ENCODE data around the gene FCAR.
"Not testable (repeated sequence)": the region's sequence is repeated elsewhere in the genome, so short reads cannot be mapped to it uniquely, and the experiment has no call there.

Gene FCAR

DNA sequence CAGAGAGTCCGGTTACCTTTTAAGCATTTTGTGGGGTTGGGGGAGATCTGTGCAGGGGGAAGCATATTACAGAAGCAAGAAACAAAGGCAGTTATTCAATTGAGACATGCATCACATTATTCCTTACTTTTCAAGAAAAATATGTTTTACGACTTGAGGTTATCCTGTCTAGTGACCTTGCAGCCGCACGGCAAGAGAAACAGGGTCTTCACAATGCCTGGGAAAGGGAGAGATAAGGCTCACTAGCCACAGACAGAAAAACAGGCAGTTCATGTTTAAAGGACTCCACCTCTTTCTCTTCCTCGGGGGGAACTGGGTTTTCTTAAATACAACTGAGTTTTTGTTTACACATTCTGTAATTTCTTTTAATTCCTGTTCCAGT lies 31.4 kb downstream of the FCAR start:
- no peak for DNase-seq
- Mint-ChIP-seq H3K27ac (no peak overlapping the region), H3K36me3 (ENCODE audit: low read depth) (no peaks in the 10 kb centered on the region), H3K4me3 (no peak overlapping the region), H3K27me3 (peaks cover 14% of the 10 kb centered on the region), H3K9me3 (no peaks in the 10 kb centered on the region), H3K4me1 (ENCODE audit: low read depth) (no peaks in the 10 kb centered on the region)

DNA sequence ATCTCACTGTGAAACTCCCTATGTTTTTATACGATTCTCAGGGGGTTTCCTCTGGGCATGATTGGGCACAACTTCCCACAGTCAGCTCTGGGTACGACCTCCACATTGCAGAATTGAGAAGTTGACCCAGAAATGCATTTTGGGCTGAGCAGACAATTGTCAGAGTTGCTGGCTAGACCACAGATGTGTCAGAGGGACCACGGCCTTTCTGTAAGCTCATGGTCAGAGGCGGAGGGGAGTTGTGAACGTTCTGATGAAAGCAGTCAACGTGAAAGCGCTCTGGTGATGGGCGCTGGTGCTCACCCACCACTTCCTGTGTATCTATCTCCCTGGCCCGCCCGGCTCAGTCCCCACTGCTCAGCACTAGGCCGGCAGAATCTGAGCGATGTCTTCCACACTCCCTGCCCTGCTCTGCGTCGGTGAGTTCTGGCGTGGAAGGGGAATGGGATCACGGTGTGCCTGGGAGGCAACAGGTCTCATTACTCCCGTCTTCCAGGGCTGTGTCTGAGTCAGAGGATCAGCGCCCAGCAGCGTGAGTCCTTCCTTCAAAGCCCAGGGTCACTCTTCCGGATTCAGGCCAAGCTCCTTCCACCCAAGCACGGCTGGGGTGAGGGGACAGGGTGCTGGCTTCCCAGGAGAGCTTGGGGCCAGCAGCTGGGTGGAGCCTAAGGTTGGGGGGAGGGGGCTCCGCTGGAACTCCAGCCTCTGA lies 31.9 kb downstream of the FCAR start, which contains the start of gene NCR1:
Gene NCR1, plus strand, starts transcription at position 346 of the 709 bp plus-strand sequence. Its CDS starts 40 bp downstream, at position 386.
- H3K4me3 Mint-ChIP-seq = peak within 1 kb of the TSS; percentile 31
- peaks cover 14% of the 10 kb centered on the region for H3K27me3 Mint-ChIP-seq
- H3K4me1 Mint-ChIP-seq (ENCODE audit: low read depth) = no peaks in the 10 kb centered on the region
- DNase-seq = no peak
- H3K27ac Mint-ChIP-seq = no peak within 1 kb of the TSS
- H3K36me3 Mint-ChIP-seq (ENCODE audit: low read depth) = no peaks in the 10 kb centered on the region
- peaks cover 2% of the 10 kb centered on the region for H3K9me3 Mint-ChIP-seq

DNA sequence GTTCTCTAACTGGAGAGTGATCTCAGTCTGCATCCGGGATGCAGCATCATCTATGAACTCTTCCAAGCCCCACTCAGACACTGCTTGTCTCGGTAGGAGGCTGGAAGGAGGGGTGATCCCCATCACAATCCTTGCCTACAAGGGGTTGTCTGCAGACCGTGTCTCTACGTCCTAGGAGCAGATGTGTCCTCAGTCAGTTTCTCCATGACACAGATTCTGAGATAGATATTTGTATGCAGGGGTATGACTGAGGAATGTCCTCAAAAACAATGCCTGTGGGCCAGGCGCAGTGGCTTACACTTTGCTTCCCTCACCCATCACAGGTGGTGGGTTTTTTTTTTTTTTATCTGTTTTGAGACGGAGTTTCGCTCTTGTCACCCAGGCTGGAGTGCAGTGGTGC lies 32.8 kb downstream of the FCAR start:
- no peaks in the 10 kb centered on the region for H3K36me3 Mint-ChIP-seq (ENCODE audit: low read depth)
- H3K9me3 Mint-ChIP-seq = peaks cover 2% of the 10 kb centered on the region
- peaks cover 14% of the 10 kb centered on the region for H3K27me3 Mint-ChIP-seq
- no peak overlapping the region for H3K4me3 Mint-ChIP-seq
- DNase-seq = no peak
- H3K27ac Mint-ChIP-seq = no peak overlapping the region
- H3K4me1 Mint-ChIP-seq (ENCODE audit: low read depth) = no peaks in the 10 kb centered on the region

DNA sequence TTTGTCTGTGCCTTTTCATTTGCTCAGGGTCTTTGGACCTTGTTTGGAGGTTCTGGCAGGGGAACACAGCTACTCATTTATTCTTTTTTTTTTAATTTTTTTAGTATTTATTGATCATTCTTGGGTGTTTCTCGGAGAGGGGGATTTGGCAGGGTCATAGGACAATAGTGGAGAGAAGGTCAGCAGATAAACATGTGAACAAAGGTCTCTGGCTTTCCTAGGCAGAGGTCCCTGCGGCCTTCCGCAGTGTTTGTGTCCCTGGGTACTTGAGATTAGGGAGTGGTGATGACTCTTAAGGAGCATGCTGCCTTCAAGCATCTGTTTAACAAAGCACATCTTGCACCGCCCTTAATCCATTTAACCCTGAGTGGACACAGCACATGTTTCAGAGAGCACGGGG lies 33.9 kb downstream of the FCAR start:
- H3K36me3 Mint-ChIP-seq (ENCODE audit: low read depth); H3K4me1 Mint-ChIP-seq (ENCODE audit: low read depth); H3K4me3 Mint-ChIP-seq; H3K27ac Mint-ChIP-seq; H3K9me3 Mint-ChIP-seq; DNase-seq: not testable (repeated sequence)
- peaks cover 14% of the 10 kb centered on the region for H3K27me3 Mint-ChIP-seq

DNA sequence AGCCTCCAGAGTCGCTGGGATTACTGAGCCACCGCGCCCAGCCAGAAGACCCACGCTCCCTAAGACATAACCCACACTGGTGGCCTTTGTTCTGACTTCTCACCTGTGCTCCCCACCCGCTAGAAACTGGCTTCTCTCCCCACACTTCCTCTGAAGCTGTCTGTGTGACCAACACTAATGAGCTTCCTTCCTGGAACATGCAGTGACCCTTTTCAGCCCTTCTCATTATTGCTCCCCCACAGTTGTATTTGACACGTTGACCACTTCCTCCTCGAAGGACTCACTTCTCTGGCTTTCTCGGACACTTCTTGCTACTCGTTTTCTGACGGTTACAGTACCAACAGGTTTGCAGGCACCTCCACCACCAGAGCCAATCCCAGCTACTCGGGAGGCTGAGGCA lies 42.8 kb downstream of the FCAR start:
- H3K36me3 Mint-ChIP-seq (ENCODE audit: low read depth) = no peaks in the 10 kb centered on the region
- H3K4me1 Mint-ChIP-seq (ENCODE audit: low read depth) = peaks cover 2% of the 10 kb centered on the region

DNA sequence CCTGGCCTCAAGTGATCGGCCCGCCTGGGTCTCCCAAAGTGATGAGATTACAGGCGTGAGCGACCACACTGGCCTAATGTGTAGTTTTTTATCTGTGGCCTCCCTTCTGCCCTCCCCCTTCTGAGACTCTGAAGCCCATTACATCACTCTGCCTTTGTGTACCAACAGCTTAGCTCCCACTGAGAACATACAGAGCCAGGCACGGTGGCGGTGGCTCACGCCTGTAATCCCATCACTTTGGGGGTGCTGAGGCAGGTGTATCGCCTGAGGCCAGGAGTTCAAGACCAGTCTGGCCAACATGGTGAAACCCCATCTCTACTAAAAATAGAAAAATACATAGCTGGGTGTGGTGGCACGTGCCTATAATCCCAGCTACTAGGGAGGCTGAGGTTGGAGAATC lies 44.5 kb downstream of the FCAR start:
- peaks cover 36% of the 10 kb centered on the region for H3K27me3 Mint-ChIP-seq
- no peaks in the 10 kb centered on the region for H3K36me3 Mint-ChIP-seq (ENCODE audit: low read depth)
- H3K4me1 Mint-ChIP-seq (ENCODE audit: low read depth) = peaks cover 2% of the 10 kb centered on the region
- DNase-seq = no peak
- no peak overlapping the region for H3K27ac Mint-ChIP-seq
- H3K4me3 Mint-ChIP-seq = no peak overlapping the region
- peaks cover 3% of the 10 kb centered on the region for H3K9me3 Mint-ChIP-seq

More for the DNA sequence above, 42.8 kb downstream of the FCAR start:
- Mint-ChIP-seq H3K27ac (no peak overlapping the region), H3K9me3 (peaks cover 3% of the 10 kb centered on the region), H3K27me3 (peaks cover 32% of the 10 kb centered on the region), H3K4me3 (no peak overlapping the region)
- DNase-seq = no peak

DNA sequence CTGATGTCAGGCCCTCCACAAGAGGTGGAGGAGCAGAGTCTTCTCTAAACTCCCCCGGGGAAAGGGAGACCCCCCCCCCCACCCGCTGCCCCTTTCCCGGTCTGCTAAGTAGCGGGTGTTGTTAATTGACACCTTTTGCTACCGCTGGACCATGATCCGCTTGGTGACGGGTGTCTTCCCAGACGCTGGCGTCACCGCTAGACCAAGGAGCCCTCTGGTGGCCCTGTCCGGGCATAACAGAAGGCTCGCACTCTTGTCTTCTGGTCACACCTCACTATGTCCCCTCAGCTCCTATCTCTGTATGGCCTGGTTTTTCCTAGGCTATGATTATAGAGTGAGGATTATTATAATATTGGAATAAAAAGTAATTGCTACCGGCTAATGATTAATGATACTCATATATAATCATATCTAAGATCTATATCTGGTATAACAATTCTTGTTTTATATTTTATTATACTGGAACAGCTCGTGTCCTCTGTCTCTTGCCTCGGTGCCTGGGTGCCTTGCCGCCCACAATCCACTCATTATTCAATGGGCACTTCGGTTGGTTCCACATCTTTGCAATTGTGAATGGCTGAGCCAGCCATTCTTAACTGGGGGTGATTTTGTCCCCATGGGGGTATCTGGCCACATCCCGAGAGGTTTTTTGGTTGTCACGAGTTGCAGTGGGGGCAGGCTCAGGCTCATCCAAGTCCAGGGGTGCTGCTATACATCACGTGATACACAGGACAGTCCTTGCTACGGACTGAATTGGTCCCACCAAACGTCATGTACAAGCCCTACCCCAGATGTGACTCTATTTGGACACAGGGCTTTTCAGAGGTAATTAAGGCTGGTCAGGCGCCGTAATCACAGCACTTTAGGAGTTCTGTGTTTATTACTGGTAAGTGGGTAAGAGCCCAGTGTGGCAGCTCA lies 45.9 kb downstream of the FCAR start:
- peaks cover 34% of the 10 kb centered on the region for H3K27me3 Mint-ChIP-seq
- not testable (repeated sequence) for H3K9me3 Mint-ChIP-seq; H3K4me1 Mint-ChIP-seq (ENCODE audit: low read depth); H3K4me3 Mint-ChIP-seq; H3K27ac Mint-ChIP-seq; H3K36me3 Mint-ChIP-seq (ENCODE audit: low read depth)
- DNase-seq = peak; percentile 31

DNA sequence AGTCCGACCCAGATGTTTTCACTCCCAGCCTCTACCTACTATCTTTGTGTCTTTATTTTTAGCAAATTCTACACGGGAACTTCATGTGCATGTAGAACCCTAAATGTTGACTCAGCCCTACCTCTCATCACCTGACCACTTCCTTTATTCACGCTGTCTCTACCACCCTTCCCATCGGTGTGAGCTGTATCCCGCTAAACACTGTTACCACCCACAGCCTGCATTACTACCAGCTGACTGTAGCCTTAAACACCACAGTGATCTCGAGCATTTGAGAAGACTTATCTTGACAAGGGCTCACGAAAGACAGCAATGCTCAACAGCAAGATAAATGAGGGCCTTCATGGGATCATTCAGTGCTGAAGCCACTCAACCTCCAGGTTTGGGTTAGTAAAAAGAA lies 47.0 kb downstream of the FCAR start:
- no peak for DNase-seq
- no peak overlapping the region for H3K4me3 Mint-ChIP-seq

DNA sequence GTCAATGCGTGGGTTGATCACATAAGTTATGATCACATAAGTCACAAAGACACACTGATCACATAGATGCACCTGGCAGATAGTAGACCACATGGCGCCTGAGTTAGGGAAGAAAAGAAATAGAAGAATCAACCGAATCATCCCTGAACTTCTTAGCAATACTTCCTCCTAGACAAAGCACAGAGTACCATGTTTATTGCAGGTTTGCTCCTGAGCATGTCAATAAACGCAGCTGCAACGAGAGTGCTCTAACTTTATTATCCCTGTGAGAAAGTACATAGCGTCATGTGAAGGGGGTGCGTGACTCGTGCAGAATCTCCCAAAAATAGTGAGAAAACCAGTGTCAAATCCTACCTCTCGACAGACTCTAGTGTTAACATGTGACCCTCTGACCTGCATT lies 49.2 kb downstream of the FCAR start:
- H3K27me3 Mint-ChIP-seq = peaks cover 20% of the 10 kb centered on the region
- H3K4me3 Mint-ChIP-seq = no peak overlapping the region
- peaks cover 2% of the 10 kb centered on the region for H3K4me1 Mint-ChIP-seq (ENCODE audit: low read depth)

More for the DNA sequence above, 47.0 kb downstream of the FCAR start:
- Mint-ChIP-seq H3K27me3 (peaks cover 28% of the 10 kb centered on the region), H3K4me1 (ENCODE audit: low read depth) (peaks cover 2% of the 10 kb centered on the region), H3K27ac (no peak overlapping the region), H3K36me3 (ENCODE audit: low read depth) (no peaks in the 10 kb centered on the region), H3K9me3 (peaks cover 9% of the 10 kb centered on the region)

DNA sequence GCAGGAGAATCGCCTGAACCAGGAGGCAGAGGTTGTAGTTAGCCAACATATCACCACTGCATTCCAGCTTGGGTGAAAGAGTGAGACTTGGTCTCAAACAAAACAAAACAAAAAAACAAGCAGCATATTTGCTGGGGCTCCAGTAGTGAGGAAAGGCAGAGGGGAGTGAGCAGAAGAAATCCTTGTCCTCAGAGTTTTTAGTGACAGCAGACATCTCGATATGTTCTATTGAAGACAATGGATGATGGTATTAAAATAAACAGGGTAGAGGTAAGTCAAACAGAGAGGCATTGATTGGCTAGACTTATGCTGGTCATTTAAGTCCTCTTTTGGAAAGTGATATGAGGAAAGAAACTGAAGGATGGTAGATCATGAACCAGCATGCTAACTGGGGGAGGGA lies 54.3 kb downstream of the FCAR start:
- H3K27ac Mint-ChIP-seq = no peak overlapping the region
- DNase-seq = no peak
- H3K27me3 Mint-ChIP-seq = peaks cover 3% of the 10 kb centered on the region
- peaks cover 15% of the 10 kb centered on the region for H3K9me3 Mint-ChIP-seq
- no peaks in the 10 kb centered on the region for H3K36me3 Mint-ChIP-seq (ENCODE audit: low read depth)
- no peak overlapping the region for H3K4me3 Mint-ChIP-seq
- H3K4me1 Mint-ChIP-seq (ENCODE audit: low read depth) = no peaks in the 10 kb centered on the region

More for the DNA sequence above, 49.2 kb downstream of the FCAR start:
- no peaks in the 10 kb centered on the region for H3K36me3 Mint-ChIP-seq (ENCODE audit: low read depth)
- H3K27ac Mint-ChIP-seq = no peak overlapping the region
- no peak for DNase-seq
- H3K9me3 Mint-ChIP-seq = peaks cover 12% of the 10 kb centered on the region

DNA sequence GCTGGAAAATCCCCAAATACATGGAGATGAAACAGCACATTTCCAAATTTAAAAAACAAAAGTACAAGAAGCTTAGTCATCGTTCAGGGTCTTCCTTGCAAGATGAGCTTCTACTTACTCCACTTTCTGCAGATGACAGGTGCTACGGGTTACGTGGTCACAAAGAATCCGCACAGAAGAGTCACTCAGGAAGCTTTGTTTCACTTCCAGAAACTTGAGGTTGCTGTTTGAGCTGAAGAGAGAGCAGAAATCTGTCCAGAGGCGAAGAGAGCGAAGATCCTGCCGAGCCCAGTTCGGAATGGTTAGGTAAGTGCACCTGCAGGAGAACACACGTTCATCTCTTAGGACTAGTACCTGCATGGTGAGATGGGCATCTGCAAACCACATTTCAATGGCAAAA lies 63.9 kb downstream of the FCAR start:
- H3K9me3 Mint-ChIP-seq = no peaks in the 10 kb centered on the region
- no peak for DNase-seq
- no peak overlapping the region for H3K4me3 Mint-ChIP-seq
- H3K27ac Mint-ChIP-seq = no peak overlapping the region
- peaks cover 24% of the 10 kb centered on the region for H3K27me3 Mint-ChIP-seq
- H3K36me3 Mint-ChIP-seq (ENCODE audit: low read depth) = no peaks in the 10 kb centered on the region
- H3K4me1 Mint-ChIP-seq (ENCODE audit: low read depth) = peaks cover 4% of the 10 kb centered on the region

DNA sequence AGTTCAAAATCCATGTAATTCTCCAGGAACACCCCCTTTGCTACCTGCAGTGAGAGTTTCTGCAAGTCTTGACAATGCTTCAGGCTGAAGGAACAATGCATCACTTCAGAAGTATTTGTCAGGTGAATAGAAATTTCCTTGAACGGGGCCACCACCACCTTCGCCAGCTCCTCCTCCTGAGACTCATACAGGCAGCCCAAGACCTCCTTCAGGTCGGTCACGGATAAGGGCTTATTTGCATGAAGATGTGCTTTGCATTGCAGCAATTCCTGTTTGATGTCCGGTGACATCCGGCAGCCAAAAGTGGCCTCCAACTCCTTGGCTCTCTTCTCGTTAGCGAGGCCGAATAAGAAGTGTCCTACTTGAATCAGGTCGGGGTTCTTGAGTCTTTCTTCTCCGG lies 64.9 kb downstream of the FCAR start:
- no peak overlapping the region for H3K27ac Mint-ChIP-seq
- no peak for DNase-seq
- peaks cover 4% of the 10 kb centered on the region for H3K4me1 Mint-ChIP-seq (ENCODE audit: low read depth)
- H3K9me3 Mint-ChIP-seq = no peaks in the 10 kb centered on the region
- H3K27me3 Mint-ChIP-seq = peaks cover 24% of the 10 kb centered on the region
- H3K36me3 Mint-ChIP-seq (ENCODE audit: low read depth) = no peaks in the 10 kb centered on the region
- no peak overlapping the region for H3K4me3 Mint-ChIP-seq

DNA sequence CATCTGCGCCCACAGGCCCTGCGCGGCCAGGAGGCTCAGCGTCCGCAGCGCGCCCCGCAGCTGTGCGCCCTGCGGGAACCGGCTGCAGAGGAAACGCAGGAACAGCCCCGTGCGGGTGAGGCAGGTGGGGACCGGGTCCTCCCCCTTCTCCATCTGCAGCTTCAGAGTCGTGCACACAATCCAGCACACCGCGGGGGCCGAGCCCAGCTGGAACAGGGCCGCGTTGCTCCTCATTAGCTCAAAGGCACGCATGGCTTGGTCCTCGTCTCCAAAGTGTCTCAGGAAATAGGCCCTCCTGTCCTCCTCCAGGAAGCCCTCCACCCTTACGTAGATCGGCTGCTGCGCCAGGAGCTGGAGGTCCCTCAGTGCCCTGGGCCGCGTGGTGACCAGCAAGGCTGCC lies 65.5 kb downstream of the FCAR start:
- peaks cover 24% of the 10 kb centered on the region for H3K27me3 Mint-ChIP-seq
- H3K27ac Mint-ChIP-seq; H3K4me1 Mint-ChIP-seq (ENCODE audit: low read depth): not testable (repeated sequence)

More for the DNA sequence above, 65.5 kb downstream of the FCAR start:
- H3K9me3 Mint-ChIP-seq; DNase-seq; H3K4me3 Mint-ChIP-seq; H3K36me3 Mint-ChIP-seq (ENCODE audit: low read depth): not testable (repeated sequence)

All from activated T-cell treated with anti-CD3 and anti-CD28 coated beads, Interleukin-2, amount 50 U/mL, for 24 hours (primary cell).